Measurements from ENCODE around the gene PDE4D. TPM values are rescaled to one million over a fixed set of nuclear protein-coding genes. Genes with fewer than 3 reads are reported as not detected.

The PDE4D gene
- 10 to 100 TPM; 20.9 to 26.9 (median 24.2) TPM for polyA plus RNA-seq (ENCODE audit: insufficient read length in 4 of 4)

DNA sequence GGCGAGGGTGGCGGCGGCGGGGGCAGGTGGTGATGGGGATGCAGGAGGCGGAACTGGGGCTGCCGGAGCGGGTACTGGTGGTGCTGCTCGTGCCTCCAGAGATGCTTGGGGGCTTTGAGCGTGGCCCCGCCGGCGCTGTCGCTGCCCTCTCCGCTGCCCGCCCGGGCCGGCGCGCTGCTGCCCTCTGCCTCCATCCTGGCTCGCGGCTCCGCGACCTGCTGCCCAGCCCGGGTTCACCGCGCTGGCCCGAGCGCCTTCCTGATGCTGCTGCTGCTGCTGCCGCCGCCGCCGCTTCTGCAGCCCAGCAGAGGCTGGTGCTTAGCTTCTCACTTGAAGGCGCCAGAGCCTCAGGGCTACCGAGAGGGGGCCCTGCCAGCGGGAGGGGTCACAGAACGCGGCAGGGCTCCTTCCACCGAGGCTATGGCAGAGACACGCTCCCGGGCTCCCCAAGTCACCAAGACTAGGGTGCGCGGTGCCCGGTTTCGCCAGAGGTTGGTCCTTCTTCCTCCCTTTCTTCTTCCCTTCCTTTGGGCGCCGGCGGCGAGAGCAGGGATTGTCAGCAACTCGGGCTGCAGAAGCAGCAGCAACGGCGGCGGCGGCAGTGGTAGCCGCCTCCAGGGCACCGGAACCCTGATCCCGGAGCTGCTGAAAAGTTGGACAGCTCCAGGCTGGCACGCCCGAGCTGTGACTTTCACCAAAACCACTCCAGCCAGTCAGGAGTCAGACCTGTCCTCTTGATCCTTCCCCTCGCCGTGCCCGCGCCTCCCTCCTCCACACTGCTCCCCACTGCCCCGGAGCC, at the start of gene PDE4D:
TSS of gene PDE4D (minus strand) at position 298 of the 799 bp plus-strand sequence.
- peak; percentile 51 to 66 (median 59) for DNase-seq (ENCODE audit: low read depth in 4 of 4, low spot score in 3 of 4)

DNA sequence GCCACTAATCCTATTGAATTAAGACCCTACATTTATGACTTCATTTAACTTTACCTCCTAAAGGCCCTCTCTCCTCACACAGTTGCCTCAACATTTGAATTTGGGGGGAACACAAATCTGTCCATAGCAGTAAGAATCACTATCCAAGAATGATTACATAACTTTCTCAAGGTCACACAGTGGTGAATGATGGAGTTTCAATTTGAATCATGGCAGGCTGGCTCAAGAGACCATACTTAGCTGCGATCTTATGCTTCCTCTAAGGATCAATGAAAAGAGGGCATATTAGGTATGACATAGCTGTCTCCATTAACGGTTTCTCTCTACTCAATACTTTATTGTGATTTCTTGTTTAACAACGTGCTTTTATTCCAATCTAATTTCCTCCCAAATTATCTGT, 44.1 kb upstream of the PDE4D start:
- DNase-seq (ENCODE audit: low read depth in 4 of 4, low spot score in 3 of 4) = no peak

GRCh38 chr5:59923465-59923864, 29.9 kb upstream of the PDE4D start:
- no peak for DNase-seq (ENCODE audit: low read depth in 4 of 4, low spot score in 3 of 4)

DNA sequence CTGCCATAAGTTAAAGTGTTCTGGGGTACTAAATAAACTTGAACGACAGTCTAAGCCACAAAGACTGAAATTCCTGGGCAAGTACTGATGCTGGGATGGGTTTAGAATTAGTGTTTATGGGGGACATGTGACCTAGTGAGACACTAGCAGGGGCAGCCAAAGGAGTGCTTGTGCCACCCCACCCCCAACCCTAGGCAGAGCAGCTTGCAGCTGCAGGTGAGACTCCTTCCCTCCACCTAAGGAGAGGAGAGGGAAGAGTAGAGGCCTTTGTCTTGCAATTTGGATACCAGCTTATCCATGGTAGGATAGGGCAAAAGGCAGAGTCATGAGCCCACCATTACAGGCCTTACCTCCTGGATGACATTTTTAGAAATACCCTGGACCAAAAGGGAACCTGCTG, 28.7 kb upstream of the PDE4D start:
- no peak for DNase-seq (ENCODE audit: low read depth in 4 of 4, low spot score in 3 of 4)

- no peak for DNase-seq (ENCODE audit: low read depth in 4 of 4, low spot score in 3 of 4)
These were observed 28.3 kb upstream of the PDE4D start for GRCh38 chr5:59921816-59922215.

DNA sequence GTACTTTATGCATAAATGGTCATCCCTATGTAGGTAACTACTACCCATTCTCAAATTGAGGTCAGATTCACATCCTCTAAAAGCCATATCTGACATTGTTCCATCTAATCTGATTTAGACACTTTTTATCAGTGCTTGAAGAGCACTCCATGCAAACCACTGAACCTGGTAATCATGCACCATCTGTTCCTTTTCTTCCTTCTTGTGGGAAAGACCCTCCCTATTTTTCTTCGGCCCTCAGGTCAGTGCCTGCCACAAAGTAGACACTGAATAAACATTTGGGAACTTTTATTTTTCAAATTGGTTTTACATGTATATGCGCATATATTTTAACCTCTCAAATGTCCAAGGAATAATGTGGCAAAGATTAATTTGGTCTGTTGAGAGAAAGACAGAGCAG, 26.0 kb upstream of the PDE4D start:
- DNase-seq (ENCODE audit: low read depth in 4 of 4, low spot score in 3 of 4) = no peak

- no peak for DNase-seq (ENCODE audit: low read depth in 4 of 4, low spot score in 3 of 4)
These were observed 23.6 kb upstream of the PDE4D start for GRCh38 chr5:59917121-59917520.

- DNase-seq (ENCODE audit: low read depth in 4 of 4, low spot score in 3 of 4) = no peak
These were observed 11.7 kb upstream of the PDE4D start for GRCh38 chr5:59905188-59905587.

DNA sequence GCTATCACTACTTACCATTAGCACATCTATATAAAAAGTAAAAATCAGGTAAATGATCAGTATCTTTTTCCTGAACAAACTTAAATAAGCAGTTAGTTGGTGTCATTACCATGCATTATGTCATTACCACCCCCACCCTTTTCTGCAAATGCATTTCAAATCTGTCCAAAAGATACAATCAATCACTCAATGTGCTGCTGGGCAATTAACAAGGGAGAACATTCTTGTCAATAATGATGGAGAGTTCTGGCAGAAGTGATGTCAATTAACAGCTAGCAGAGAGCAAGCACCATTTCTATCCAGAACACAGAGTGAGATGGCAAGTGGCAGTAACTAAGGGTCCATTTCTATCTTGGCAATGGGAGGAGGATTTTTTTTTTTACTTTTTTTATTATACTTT, 3.5 kb upstream of the PDE4D start:
- DNase-seq (ENCODE audit: low read depth in 4 of 4, low spot score in 3 of 4) = no peak

GRCh38 chr5:59891962-59892643, 1.4 kb downstream of the PDE4D start:
- DNase-seq (ENCODE audit: low read depth in 4 of 4, low spot score in 3 of 4) = no peak

DNA sequence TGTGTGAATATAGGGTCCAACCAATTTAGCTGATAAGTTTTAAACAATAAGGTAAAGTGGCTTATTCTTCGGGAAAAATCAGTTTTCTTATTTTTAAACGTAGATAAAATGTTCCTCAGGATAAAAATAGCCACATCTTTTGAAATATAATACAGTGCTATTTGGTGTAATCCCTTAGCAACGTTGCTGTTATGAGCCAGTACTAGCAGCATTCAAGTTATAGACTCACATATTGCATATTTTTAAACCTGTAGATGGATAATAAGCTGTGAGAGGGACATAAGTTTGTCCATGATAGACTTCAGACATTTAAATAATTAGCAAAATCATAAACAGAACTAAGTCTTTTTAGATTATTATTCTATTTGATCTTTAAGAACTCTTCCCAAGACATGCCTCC, 6.3 kb downstream of the PDE4D start:
- DNase-seq (ENCODE audit: low read depth in 4 of 4, low spot score in 3 of 4) = no peak

DNA sequence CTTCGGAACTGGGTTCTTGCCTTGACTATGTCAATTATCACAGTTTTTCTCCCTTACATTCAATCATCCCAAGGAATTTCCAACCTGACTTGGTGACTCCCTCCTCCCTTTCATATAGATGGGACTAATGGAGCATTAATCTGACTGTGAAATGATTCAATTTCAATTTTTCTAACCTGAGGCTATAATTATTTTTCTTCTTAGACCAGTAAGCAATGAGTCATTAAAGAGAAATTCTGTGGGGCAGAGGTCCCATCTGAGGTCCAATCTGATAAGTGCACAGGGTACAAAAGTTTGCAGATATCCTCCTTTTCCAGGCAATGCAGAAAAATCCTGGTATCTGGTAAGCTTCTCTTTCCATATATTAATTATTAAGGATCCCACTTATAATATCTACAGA, 18.9 kb downstream of the PDE4D start:
- no peak for DNase-seq (ENCODE audit: low read depth in 4 of 4, low spot score in 3 of 4)

DNA sequence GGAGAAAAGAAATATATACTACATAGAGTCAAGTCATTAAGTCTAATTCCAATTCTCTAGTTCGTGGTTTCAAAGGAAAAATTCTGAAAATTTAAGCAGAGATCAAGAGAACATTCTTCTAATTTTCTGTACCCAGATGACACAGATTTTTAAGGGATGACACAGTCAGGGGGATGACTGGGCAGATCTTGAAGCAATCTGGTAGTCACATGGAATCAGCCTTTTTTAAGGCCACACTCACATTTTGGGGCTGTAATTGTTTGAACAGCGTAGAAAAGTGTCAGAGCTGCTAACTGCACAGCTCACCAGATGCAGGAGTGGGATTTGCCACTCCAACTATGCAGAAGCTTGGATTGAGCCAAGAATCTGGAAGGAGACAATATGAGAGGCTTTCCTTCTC, 20.4 kb downstream of the PDE4D start:
- DNase-seq (ENCODE audit: low read depth in 4 of 4, low spot score in 3 of 4) = no peak

DNA sequence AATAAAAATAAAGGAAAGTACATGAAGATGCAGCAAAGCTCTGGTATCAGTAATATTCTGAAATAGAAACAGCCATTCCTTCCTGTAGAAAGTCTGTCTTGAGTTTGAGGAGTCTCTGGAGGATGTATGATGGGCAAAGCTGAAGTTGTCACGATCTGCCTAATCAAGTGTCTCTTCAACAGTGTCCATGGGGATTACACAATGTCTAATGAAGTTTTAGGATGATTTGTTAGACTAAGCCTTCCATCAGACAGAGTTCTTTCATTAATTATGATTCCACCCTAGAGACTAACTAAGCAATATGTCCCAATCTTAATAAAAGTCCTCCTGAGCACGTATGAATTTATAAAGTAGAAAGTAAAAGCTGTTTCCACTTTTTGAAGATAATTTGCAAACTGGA, 26.9 kb downstream of the PDE4D start:
- no peak for DNase-seq (ENCODE audit: low read depth in 4 of 4, low spot score in 3 of 4)

DNA sequence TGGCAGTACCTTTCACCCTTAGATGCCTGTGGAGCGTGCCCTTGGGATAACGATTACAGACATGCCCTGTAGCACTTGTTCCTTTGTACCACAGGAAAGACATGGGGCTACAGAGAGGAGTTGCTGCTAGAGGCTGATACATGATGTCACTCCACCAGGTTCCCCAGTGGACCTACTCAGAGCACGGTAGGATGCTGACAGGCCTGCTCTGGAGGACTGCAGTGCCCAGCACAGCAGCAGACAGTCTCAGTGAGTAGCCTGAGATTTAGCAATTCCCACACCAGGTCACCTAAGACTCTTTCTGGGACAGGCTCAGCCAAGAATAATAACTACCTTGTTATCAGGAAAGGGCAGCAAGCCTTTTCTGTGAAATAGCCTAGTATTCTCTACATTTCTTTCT, 28.8 kb downstream of the PDE4D start:
- DNase-seq (ENCODE audit: low read depth in 4 of 4, low spot score in 3 of 4) = no peak

GRCh38 chr5:59863777-59864176, 29.7 kb downstream of the PDE4D start:
- no peak for DNase-seq (ENCODE audit: low read depth in 4 of 4, low spot score in 3 of 4)

DNA sequence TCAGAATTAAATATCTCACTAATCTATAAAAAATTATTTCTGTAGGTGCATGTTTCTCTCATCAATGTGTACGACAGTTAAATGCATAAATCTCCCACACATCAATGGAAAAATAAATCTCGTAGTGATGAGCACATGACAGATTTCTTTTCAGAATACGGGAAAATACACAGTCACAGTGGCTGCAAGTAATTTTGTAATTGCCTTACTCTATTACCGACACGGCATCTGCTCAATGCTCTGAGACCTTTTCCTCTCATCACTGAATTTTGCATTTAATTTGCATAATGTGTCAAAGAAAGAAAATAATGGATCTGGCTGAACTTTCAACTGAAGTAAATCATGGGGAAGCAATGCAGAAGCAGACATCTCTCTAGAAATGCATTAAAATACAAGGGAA, 37.2 kb downstream of the PDE4D start:
- no peak for DNase-seq (ENCODE audit: low read depth in 4 of 4, low spot score in 3 of 4)

DNA sequence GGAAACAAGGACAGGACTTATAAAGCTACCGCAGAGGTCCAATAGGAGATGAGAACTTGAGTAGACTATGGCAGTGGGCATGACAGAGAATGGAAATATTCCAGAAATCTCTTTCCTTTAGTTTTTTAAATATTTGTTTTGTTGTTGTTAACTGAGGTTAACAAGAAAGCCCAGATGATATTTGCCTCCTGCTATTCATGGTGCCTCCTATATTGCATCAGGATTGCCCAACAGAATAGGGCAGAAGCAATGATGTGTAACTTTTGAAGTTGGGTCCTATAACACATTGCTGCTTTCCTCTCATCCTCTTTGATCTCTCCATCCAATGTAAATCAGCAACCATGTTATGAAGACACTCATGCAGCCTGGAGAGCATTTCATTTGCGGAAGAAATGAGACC, 42.8 kb downstream of the PDE4D start:
- no peak for DNase-seq (ENCODE audit: low read depth in 4 of 4, low spot score in 3 of 4)

- no peak for DNase-seq (ENCODE audit: low read depth in 4 of 4, low spot score in 3 of 4)
These were observed 45.9 kb downstream of the PDE4D start for GRCh38 chr5:59847586-59847985.

GRCh38 chr5:59845730-59846129, 47.8 kb downstream of the PDE4D start:
- DNase-seq (ENCODE audit: low read depth in 4 of 4, low spot score in 3 of 4) = no peak

DNA sequence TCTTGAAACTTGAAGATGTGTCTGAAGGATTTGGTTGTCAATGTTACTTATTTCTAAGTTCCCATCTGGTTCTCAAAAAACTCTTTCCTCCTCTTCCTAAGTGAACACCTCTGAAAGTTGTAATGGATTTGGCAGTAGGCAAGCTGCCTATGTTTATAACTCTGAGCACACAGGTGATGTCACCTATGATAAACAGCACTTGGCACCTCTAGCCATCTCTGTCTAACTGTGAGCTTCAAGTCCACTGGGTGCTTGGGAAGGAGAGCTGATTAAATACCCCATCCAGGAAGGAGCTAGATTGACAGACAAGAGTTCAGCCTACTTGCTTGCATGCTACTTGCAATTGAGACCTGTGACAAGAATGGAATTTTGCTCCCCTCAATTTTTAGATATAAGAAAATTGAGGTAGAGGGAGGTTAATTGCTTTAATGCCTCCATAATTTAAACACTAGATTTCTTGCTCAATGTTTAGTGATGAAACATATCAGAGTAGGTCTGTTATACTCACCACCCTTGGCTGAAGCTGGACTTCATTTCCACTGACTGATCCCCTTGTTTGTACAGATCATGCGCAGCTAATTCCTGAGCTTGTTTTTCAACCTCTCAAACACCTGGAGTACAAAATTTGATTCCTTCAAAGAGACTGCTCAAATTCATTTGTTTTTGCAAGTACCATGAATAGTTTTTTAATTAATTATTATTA, 49.9 kb downstream of the PDE4D start:
- no peak for DNase-seq (ENCODE audit: low read depth in 4 of 4, low spot score in 3 of 4)

GRCh38 chr5:59842999-59843398, 50.5 kb downstream of the PDE4D start:
- no peak for DNase-seq (ENCODE audit: low read depth in 4 of 4, low spot score in 3 of 4)
